DOHH2 (cell line): ENCODE results near the gene ZNF662.

Experiments
- CTCF ChIP-seq: fragments of 200-600 bp; sonication (generic); IDR thresholded peaks from one replicate; pipeline ENCODE4 v1.5.1; 2014; ENCODE audit warnings: antibody characterized with exemption, mild to moderate bottlenecking, low read depth, low read length; ENCODE audit not compliant: poor library complexity, severe bottlenecking
- EZH2phosphoT487 ChIP-seq: fragments of 200-600 bp; sonication (generic); IDR thresholded peaks from 2 replicates; pipeline ENCODE4 v1.6.1; 2017; ENCODE audit warnings: borderline replicate concordance, mild to moderate bottlenecking, antibody characterized with exemption, low read length, moderate library complexity, mixed read lengths

- TF ChIP-seq CTCF (no peak), EZH2phosphoT487 (no peak)
These were observed 20.4 kb downstream of the ZNF662 start for GRCh38 chr3:42926310-42926709.
